IMR-90 (cell line): ENCODE data around the gene CHSY3. TPM values are rescaled to one million over a fixed set of nuclear protein-coding genes. Genes with fewer than 3 reads are reported as not detected.

Experiments used
- ATAC-seq: fragments of 200-7000 bp; cut with Tn5 transposase; 2 replicates; pipeline ENCODE4 v1.9.1; 2020; ENCODE audit warnings: low read depth, mild to moderate bottlenecking, moderate library complexity
- BruUV-seq: library from RNA; stranded (reverse); fragments of 400-500 nt; replicated peaks from 2 replicates; lab custom pipeline; 2021; lab: Mats Ljungman, UMichigan
- CTCF ChIA-PET: fragments of 300-600 bp; formaldehyde crosslinking; extraction: SDS; loops from one replicate; lab custom pipeline; 2021; ENCODE audit warnings: antibody characterized with exemption; lab: Yijun Ruan, JAX
- POLR2A ChIA-PET: fragments of 300-600 bp; sonication (Branson Sonifier 250); formaldehyde crosslinking; loops from one replicate; lab custom pipeline; 2022; ENCODE audit warnings: antibody characterized with exemption; ENCODE audit not compliant: unreplicated experiment; lab: Charles Lee
- DNase-seq: peaks from one replicate; pipeline ENCODE4 v3.0.0; 2013
- H2AFZ ChIP-seq: replicated peaks from 2 replicates; pipeline ENCODE3; 2013; ENCODE audit warnings: low read length, mild to moderate bottlenecking; ENCODE audit not compliant: poor library complexity
- H2AK5ac ChIP-seq: 2 replicates; pipeline ENCODE4 v1.6.1; 2013; ENCODE audit warnings: low read depth, low read length, inconsistent platforms
- H2AK9ac ChIP-seq: replicated peaks from 2 replicates; pipeline ENCODE3; 2013; ENCODE audit warnings: mild to moderate bottlenecking, low read depth, low read length, moderate library complexity; ENCODE audit not compliant: poor library complexity
- H2BK120ac ChIP-seq: 2 replicates; pipeline ENCODE4 v1.6.1; 2013; ENCODE audit warnings: low read depth, low read length, inconsistent platforms
- H2BK15ac ChIP-seq: 3 replicates; pipeline ENCODE4 v1.6.1; 2013; ENCODE audit warnings: low read depth, low read length, inconsistent platforms
- H2BK20ac ChIP-seq: 2 replicates; pipeline ENCODE4 v1.6.1; 2013; ENCODE audit warnings: low read depth, mild to moderate bottlenecking, inconsistent platforms, low read length, moderate library complexity
- H2BK5ac ChIP-seq: 2 replicates; pipeline ENCODE4 v1.6.1; 2013; ENCODE audit warnings: mild to moderate bottlenecking, low read depth, low read length, inconsistent platforms; ENCODE audit not compliant: poor library complexity, severe bottlenecking
- H3K14ac ChIP-seq: replicated peaks from 2 replicates; pipeline ENCODE4 v1.6.1; 2013; ENCODE audit warnings: low read depth, low read length, inconsistent platforms
- H3K18ac ChIP-seq: 2 replicates; pipeline ENCODE4 v1.6.1; 2013; ENCODE audit warnings: low read depth, low read length, control low read depth
- H3K23ac ChIP-seq: 2 replicates; pipeline ENCODE4 v1.6.1; 2013; ENCODE audit warnings: low read depth, low read length, inconsistent platforms
- H3K27ac ChIP-seq: 2 replicates; pipeline ENCODE4 v1.5.1; 2013; ENCODE audit warnings: mild to moderate bottlenecking, control low read depth, low read length; ENCODE audit not compliant: insufficient read depth
- H3K27me3 ChIP-seq: 2 replicates; pipeline ENCODE4 v1.6.1; 2013; ENCODE audit warnings: low read length; ENCODE audit not compliant: control insufficient read depth, insufficient read depth
- H3K36me3 ChIP-seq: 2 replicates; pipeline ENCODE4 v1.6.1; 2013; ENCODE audit warnings: low read length, mixed read lengths; ENCODE audit not compliant: control insufficient read depth, insufficient read depth
- H3K4ac ChIP-seq: 2 replicates; pipeline ENCODE4 v1.6.1; 2013; ENCODE audit warnings: low read depth, low read length, inconsistent platforms
- H3K4me1 ChIP-seq: 2 replicates; pipeline ENCODE4 v1.6.1; 2013; ENCODE audit warnings: low read length, mixed read lengths; ENCODE audit not compliant: control insufficient read depth, insufficient read depth
- H3K4me2 ChIP-seq: 2 replicates; pipeline ENCODE4 v1.6.1; 2013; ENCODE audit warnings: low read depth, mild to moderate bottlenecking, control low read depth, low read length, moderate library complexity
- H3K4me3 ChIP-seq: 2 replicates; pipeline ENCODE4 v1.5.1; 2013; ENCODE audit warnings: low read depth, mild to moderate bottlenecking, control low read depth, low read length, moderate library complexity; ENCODE audit not compliant: insufficient read depth
- H3K56ac ChIP-seq: 2 replicates; pipeline ENCODE4 v1.6.1; 2013; ENCODE audit warnings: low read length, inconsistent platforms; ENCODE audit not compliant: insufficient read depth; ENCODE audit errors: extremely low read depth
- H3K79me1 ChIP-seq, 2 experiments: 2 replicates each; pipeline ENCODE4 v1.6.1; 2013; ENCODE audit warnings: low read length in 2 of 2, inconsistent platforms in 1 of 2, low read depth in 1 of 2
- H3K9ac ChIP-seq: 2 replicates; pipeline ENCODE4 v1.6.1; 2013; ENCODE audit warnings: low read depth, low read length, control low read depth
- H3K9me1 ChIP-seq: 2 replicates; pipeline ENCODE4 v1.6.1; 2013; ENCODE audit warnings: low read length, inconsistent platforms; ENCODE audit not compliant: insufficient read depth
- H3K9me3 ChIP-seq: 2 replicates; pipeline ENCODE4 v1.6.1; 2013; ENCODE audit warnings: low read length; ENCODE audit not compliant: control insufficient read depth, insufficient read depth
- H4K20me1 ChIP-seq: 2 replicates; pipeline ENCODE4 v1.6.1; 2013; ENCODE audit warnings: low read length, inconsistent platforms; ENCODE audit not compliant: insufficient read depth
- H4K5ac ChIP-seq: 2 replicates; pipeline ENCODE4 v1.6.1; 2013; ENCODE audit warnings: mild to moderate bottlenecking, low read depth, low read length, control low read depth
- H4K8ac ChIP-seq, 2 experiments: 2 replicates each; pipeline ENCODE4 v1.6.1; 2013; ENCODE audit warnings: low read depth in 2 of 2, low read length in 2 of 2, control low read depth in 1 of 2, inconsistent platforms in 1 of 2
- H4K91ac ChIP-seq: 2 replicates; pipeline ENCODE4 v1.6.1; 2013; ENCODE audit warnings: low read depth, low read length, inconsistent platforms; ENCODE audit not compliant: insufficient read depth
- CHD1 ChIP-seq: IDR thresholded peaks from 2 replicates; pipeline ENCODE4 v1.6.1; 2012; ENCODE audit warnings: low read depth, low read length, improper control_type of control experiment
- FOS ChIP-seq: fragments of 150-350 bp; IDR thresholded peaks from 2 replicates; pipeline ENCODE4 v1.6.1; 2016; ENCODE audit warnings: low read depth, low read length
- MAFK ChIP-seq: IDR thresholded peaks from 2 replicates; pipeline ENCODE4 v1.6.1; 2012; ENCODE audit warnings: low read depth, low read length, improper control_type of control experiment
- MXI1 ChIP-seq: IDR thresholded peaks from 2 replicates; pipeline ENCODE4 v1.6.1; 2012; ENCODE audit warnings: low read depth, mild to moderate bottlenecking, low read length, moderate library complexity, borderline replicate concordance
- RAD21 ChIP-seq: IDR thresholded peaks from 2 replicates; pipeline ENCODE4 v1.6.1; 2012; ENCODE audit warnings: low read length, improper control_type of control experiment
- USF2 ChIP-seq: fragments of 150-350 bp; IDR thresholded peaks from 2 replicates; pipeline ENCODE4 v1.6.1; 2017; ENCODE audit warnings: mild to moderate bottlenecking, antibody characterized with exemption, low read length, low read depth
- dilution Hi-C: fragments of 300-500 bp; cut with HindIII; formaldehyde crosslinking; loops from one replicate; pipeline ENCODE4 v1.14.3; 2018; ENCODE audit warnings: low sequenced_read_pairs; ENCODE audit not compliant: unreplicated experiment
- in situ Hi-C: fragments of 300-500 bp; cut with MboI; formaldehyde crosslinking; loops from 3 replicates; pipeline ENCODE4 v1.14.3; 2019; ENCODE audit warnings: low sequenced_read_pairs, inconsistent platforms, mixed read lengths
- intact Hi-C: fragments of 100-400 bp; cut with micrococcal nuclease; formaldehyde crosslinking; loops from 2 replicates; pipeline ENCODE4 v1.10.0; 2022
- polyA plus RNA-seq, 3 experiments: library from polyadenylated mRNA; depleted of rRNA; stranded (reverse); fragments of >200 nt; gene quantifications; 2 replicates each; pipeline ENCODE4 v1.2.3, GENCODE V29; 2012; ENCODE audit warnings: low replicate concordance in 1 of 3
- total RNA-seq: library from RNA; depleted of rRNA; stranded (reverse); fragments of >200 nt; gene quantifications from 2 replicates; pipeline ENCODE4 v1.2.3, GENCODE V29; 2012

CHSY3 gene
- total and polyA plus RNA-seq, 2 of the 4 experiments (the other 2 are of a cell fraction) = 0.62 to 1.3 TPM

GRCh38 chr5:130067364-130067763 lies 163.1 kb downstream of the CHSY3 start:
- Histone ChIP-seq H3K27ac (no peak overlapping the region), H3K36me3 (no peaks in the 10 kb centered on the region), H3K18ac (no peak overlapping the region), H3K4me2 (no peak overlapping the region), H3K4ac (no peak overlapping the region), H3K4me1 (no peaks in the 10 kb centered on the region), H3K9me1 (no peaks in the 10 kb centered on the region), H3K27me3 (no peaks in the 10 kb centered on the region), H4K91ac (no peak overlapping the region), H2AK9ac (no peak overlapping the region), H2BK120ac (no peak overlapping the region), H3K23ac (no peak overlapping the region), H3K9me3 (no peaks in the 10 kb centered on the region), H2BK20ac (no peak overlapping the region), H4K5ac (no peak overlapping the region), H3K9ac (no peak overlapping the region), H3K79me1 (no peaks in the 10 kb centered on the region), H2BK5ac (no peak overlapping the region), H2AK5ac (no peak overlapping the region), H3K56ac (no peak overlapping the region), H3K14ac (no peak overlapping the region), H2BK15ac (no peak overlapping the region), H2AFZ (no peak overlapping the region), H4K20me1 (no peaks in the 10 kb centered on the region), H4K8ac (no peak overlapping the region), H3K4me3 (no peak overlapping the region)
- ChIA-PET CTCF (no interaction called here), POLR2A (no interaction called here)
- no peak for TF ChIP-seq RAD21
- no peak for TF ChIP-seq MAFK
- no peak for TF ChIP-seq FOS
- TF ChIP-seq CHD1 = no peak
- TF ChIP-seq USF2 = no peak
- no peak for TF ChIP-seq MXI1
- no peak for ATAC-seq
- intact Hi-C loops = no loop called here
- in situ Hi-C loops = no loop called here
- no TSS peak for BruUV-seq
- dilution Hi-C loops = no loop called here
- DNase-seq = no peak
